ENCODE measurements around the gene CACNB4. TPM values are rescaled to one million over a fixed set of nuclear protein-coding genes. Genes with fewer than 3 reads are reported as not detected.

The CACNB4 gene
- total RNA-seq, 1 donor, result 4.3 TPM

DNA sequence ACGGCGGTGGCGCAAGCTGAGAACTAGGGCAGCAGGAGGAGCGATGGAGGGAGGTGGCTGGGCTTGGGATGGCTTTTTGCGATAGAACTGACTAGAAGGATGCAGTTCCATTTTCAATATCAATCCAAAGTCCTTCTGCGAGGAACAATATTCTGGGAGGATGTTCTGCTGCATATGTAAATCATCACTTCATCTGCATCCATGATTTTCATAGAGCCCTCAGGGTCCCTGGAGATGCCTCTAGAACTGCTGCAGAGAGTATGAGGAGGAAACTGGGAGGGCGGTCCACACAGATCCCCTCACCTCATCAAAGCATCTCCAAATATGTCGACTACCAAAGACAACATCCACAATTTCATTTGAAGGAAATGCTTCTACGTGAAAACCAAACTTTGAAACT lies 20.8 kb downstream of the CACNB4 start:
- no peaks in the 10 kb centered on the region for H3K36me3 ChIP-seq (ENCODE audit: insufficient read depth, low read length)
- H3K27ac ChIP-seq (ENCODE audit: low read depth, low read length), result no peak overlapping the region
- no peak overlapping the region for H3K4me3 ChIP-seq (ENCODE audit: insufficient read depth, low read length)
- no peak overlapping the region for H2AFZ ChIP-seq (ENCODE audit: low read length)
- H4K20me1 ChIP-seq (ENCODE audit: insufficient read depth, low read length), result no peaks in the 10 kb centered on the region
- H3K79me2 ChIP-seq (ENCODE audit: insufficient read depth, low read length), result no peaks in the 10 kb centered on the region
- H3K27me3 ChIP-seq (ENCODE audit: insufficient read depth, low read length), result peaks cover 8% of the 10 kb centered on the region
- H3K4me1 ChIP-seq (ENCODE audit: insufficient read depth, low read length), result no peaks in the 10 kb centered on the region
- no peak for DNase-seq (ENCODE audit: insufficient read length, low spot score, missing footprints)
- H3K9me3 ChIP-seq (ENCODE audit: low read depth, low read length), result no peaks in the 10 kb centered on the region
- H3K4me2 ChIP-seq (ENCODE audit: insufficient read depth, low read length), result no peak overlapping the region
- TF ChIP-seq, protein P1, sequence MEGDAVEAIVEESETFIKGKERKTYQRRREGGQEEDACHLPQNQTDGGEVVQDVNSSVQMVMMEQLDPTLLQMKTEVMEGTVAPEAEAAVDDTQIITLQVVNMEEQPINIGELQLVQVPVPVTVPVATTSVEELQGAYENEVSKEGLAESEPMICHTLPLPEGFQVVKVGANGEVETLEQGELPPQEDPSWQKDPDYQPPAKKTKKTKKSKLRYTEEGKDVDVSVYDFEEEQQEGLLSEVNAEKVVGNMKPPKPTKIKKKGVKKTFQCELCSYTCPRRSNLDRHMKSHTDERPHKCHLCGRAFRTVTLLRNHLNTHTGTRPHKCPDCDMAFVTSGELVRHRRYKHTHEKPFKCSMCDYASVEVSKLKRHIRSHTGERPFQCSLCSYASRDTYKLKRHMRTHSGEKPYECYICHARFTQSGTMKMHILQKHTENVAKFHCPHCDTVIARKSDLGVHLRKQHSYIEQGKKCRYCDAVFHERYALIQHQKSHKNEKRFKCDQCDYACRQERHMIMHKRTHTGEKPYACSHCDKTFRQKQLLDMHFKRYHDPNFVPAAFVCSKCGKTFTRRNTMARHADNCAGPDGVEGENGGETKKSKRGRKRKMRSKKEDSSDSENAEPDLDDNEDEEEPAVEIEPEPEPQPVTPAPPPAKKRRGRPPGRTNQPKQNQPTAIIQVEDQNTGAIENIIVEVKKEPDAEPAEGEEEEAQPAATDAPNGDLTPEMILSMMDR (IDR thresholded peaks at IDR 0.05; ENCODE audit: extremely low read depth, low read depth, low read length), result no peak

DNA sequence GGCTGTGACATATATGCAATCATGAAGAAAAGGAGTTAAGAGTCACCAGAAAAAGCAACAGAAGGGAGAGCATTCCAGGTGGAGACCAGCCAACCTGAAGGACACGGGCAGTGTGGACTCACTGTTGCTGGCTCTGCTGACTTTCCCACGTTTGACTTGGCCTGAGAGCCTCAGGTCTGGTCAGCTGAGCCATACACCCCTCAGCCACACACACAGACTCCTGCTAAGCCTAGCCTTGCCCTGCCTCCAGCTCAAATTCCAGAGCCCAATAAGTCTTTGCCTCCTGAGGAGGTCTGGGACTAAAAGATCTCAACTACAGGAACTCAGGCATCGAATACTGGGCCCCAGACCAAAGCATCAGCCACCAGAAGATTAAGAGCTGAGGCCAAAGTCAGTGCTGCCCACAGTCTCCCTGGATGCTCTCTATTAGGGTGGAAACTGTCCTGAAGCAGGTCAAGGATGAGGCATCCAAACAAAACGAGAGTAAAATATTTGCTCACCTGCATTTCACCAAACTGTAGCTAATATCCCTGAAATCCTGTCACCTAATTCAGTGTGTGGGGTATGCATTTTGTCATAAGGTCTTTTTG lies 23.3 kb downstream of the CACNB4 start:
- H3K4me2 ChIP-seq (ENCODE audit: insufficient read depth, low read length), result no peak overlapping the region
- H3K36me3 ChIP-seq (ENCODE audit: insufficient read depth, low read length), result no peaks in the 10 kb centered on the region
- H3K4me3 ChIP-seq (ENCODE audit: insufficient read depth, low read length), result no peak overlapping the region
- peaks cover 3% of the 10 kb centered on the region for H3K27me3 ChIP-seq (ENCODE audit: insufficient read depth, low read length)
- no peaks in the 10 kb centered on the region for H3K4me1 ChIP-seq (ENCODE audit: insufficient read depth, low read length)
- no peak overlapping the region for H2AFZ ChIP-seq (ENCODE audit: low read length)
- no peak overlapping the region for H3K27ac ChIP-seq (ENCODE audit: low read depth, low read length)
- no peaks in the 10 kb centered on the region for H4K20me1 ChIP-seq (ENCODE audit: insufficient read depth, low read length)
- no peaks in the 10 kb centered on the region for H3K9me3 ChIP-seq (ENCODE audit: low read depth, low read length)
- TF ChIP-seq, protein P1 (IDR thresholded peaks at IDR 0.05; ENCODE audit: extremely low read depth, low read depth, low read length), result no peak
- no peak for DNase-seq (ENCODE audit: insufficient read length, low spot score, missing footprints)
- H3K79me2 ChIP-seq (ENCODE audit: insufficient read depth, low read length), result no peaks in the 10 kb centered on the region

DNA sequence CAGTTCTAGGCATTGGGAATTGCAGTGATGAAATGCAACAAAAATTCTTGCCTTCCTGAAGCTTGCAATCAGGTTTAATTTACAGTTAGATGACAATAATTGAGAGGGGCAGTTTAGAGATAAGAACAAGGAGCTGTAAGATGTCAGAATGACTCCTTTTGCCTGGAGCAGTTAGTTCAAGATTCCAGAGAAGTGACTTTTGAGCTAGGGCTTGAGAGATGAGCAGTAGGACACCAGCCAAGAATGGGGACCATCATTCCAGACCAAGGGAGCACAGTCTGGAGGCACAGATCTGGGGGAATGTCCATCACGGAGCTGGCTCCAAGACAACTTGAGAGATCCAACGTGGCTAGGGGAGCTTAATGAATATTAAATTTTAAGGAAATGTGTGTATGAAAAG lies 26.8 kb downstream of the CACNB4 start:
- TF ChIP-seq, protein P1 (IDR thresholded peaks at IDR 0.05; ENCODE audit: extremely low read depth, low read depth, low read length), result no peak
- H3K27me3 ChIP-seq (ENCODE audit: insufficient read depth, low read length), result peaks cover 7% of the 10 kb centered on the region
- DNase-seq (ENCODE audit: insufficient read length, low spot score, missing footprints), result no peak
- no peaks in the 10 kb centered on the region for H3K4me1 ChIP-seq (ENCODE audit: insufficient read depth, low read length)
- H3K79me2 ChIP-seq (ENCODE audit: insufficient read depth, low read length), result no peaks in the 10 kb centered on the region
- H3K4me2 ChIP-seq (ENCODE audit: insufficient read depth, low read length), result no peak overlapping the region
- no peak overlapping the region for H2AFZ ChIP-seq (ENCODE audit: low read length)
- H3K27ac ChIP-seq (ENCODE audit: low read depth, low read length), result no peak overlapping the region
- no peak overlapping the region for H3K4me3 ChIP-seq (ENCODE audit: insufficient read depth, low read length)
- no peaks in the 10 kb centered on the region for H4K20me1 ChIP-seq (ENCODE audit: insufficient read depth, low read length)
- H3K36me3 ChIP-seq (ENCODE audit: insufficient read depth, low read length), result no peaks in the 10 kb centered on the region
- no peaks in the 10 kb centered on the region for H3K9me3 ChIP-seq (ENCODE audit: low read depth, low read length)

DNA sequence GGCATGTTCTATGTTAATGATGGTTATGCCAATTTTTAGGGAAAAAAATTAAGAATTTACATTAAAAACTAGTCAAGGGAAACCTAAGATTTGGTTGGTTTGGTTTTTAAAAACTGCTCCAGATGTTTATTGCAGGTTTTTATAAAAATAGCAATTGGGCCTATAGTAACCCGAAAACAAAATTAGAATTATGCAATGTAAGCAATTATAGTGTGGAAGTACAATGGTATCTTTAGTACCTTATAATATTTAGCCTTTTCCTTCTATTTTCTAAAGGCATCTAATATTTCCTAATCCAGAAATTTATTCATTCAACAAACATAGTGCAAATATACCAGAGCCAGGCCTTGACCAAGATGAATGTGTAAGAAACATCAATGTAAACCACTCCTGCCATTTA lies 27.3 kb downstream of the CACNB4 start:
- Histone ChIP-seq H3K27ac (ENCODE audit: low read depth, low read length) (no peak overlapping the region), H4K20me1 (ENCODE audit: insufficient read depth, low read length) (no peaks in the 10 kb centered on the region), H3K4me2 (ENCODE audit: insufficient read depth, low read length) (no peak overlapping the region), H2AFZ (ENCODE audit: low read length) (no peak overlapping the region), H3K79me2 (ENCODE audit: insufficient read depth, low read length) (no peaks in the 10 kb centered on the region), H3K36me3 (ENCODE audit: insufficient read depth, low read length) (no peaks in the 10 kb centered on the region), H3K4me1 (ENCODE audit: insufficient read depth, low read length) (no peaks in the 10 kb centered on the region), H3K9me3 (ENCODE audit: low read depth, low read length) (no peaks in the 10 kb centered on the region), H3K4me3 (ENCODE audit: insufficient read depth, low read length) (no peak overlapping the region), H3K27me3 (ENCODE audit: insufficient read depth, low read length) (peaks cover 7% of the 10 kb centered on the region)
- TF ChIP-seq, protein P1 (IDR thresholded peaks at IDR 0.05; ENCODE audit: extremely low read depth, low read depth, low read length), result no peak
- no peak for DNase-seq (ENCODE audit: insufficient read length, low spot score, missing footprints)
